Measurements from ENCODE around the gene FOXL3.
A peak's percentile ranks its signal among the peaks of the same experiment; 100 is the strongest.

The FOXL3 gene

GRCh38 chr7:266851-267840, 22.8 kb upstream of the FOXL3 start:
- Histone ChIP-seq H3K27ac (ENCODE audit: low read depth, low read length) (no peak overlapping the region), H4K5ac (ENCODE audit: low read length) (no peak overlapping the region), H3K56ac (ENCODE audit: low read length) (no peak overlapping the region), H3K18ac (ENCODE audit: low read length) (no peak overlapping the region), H3K79me1 (ENCODE audit: low read length) (no peaks in the 10 kb centered on the region), H3K36me3 (ENCODE audit: control insufficient read depth, insufficient read depth, low read length) (no peaks in the 10 kb centered on the region), H2BK5ac (ENCODE audit: low read length) (no peak overlapping the region), H3K4ac (ENCODE audit: low read depth, low read length) (no peak overlapping the region), H2BK15ac (replicated peaks; ENCODE audit: low read depth) (no peak overlapping the region), H3K4me3 (ENCODE audit: low read length) (no peak overlapping the region), H2BK120ac (ENCODE audit: low read depth, low read length) (no peak overlapping the region), H4K8ac (ENCODE audit: low read depth, low read length) (no peak overlapping the region), H2AK5ac (ENCODE audit: low read length) (no peak overlapping the region), H3K27me3 (ENCODE audit: insufficient read depth, low read length, poor library complexity) (no peaks in the 10 kb centered on the region), H3K79me2 (ENCODE audit: control insufficient read depth, insufficient read depth, low read length) (no peaks in the 10 kb centered on the region), H3K4me2 (ENCODE audit: low read length) (no peak overlapping the region), H3K4me1 (ENCODE audit: control insufficient read depth, low read depth, low read length) (no peaks in the 10 kb centered on the region), H3K9ac (ENCODE audit: low read length) (no peak overlapping the region), H3K23ac (ENCODE audit: low read length) (no peak overlapping the region)
- no CpG with 5 or more reads among the region's 45 CpGs for WGBS (ENCODE audit: extremely low coverage, insufficient coverage, low lambda C conversion rate)
- DNase-seq = peak; percentile 45

- H2BK15ac ChIP-seq (replicated peaks; ENCODE audit: low read depth) = no peak overlapping the region
- no peak overlapping the region for H3K56ac ChIP-seq (ENCODE audit: low read length)
- H2AK5ac ChIP-seq (ENCODE audit: low read length) = no peak overlapping the region
- no peaks in the 10 kb centered on the region for H3K79me2 ChIP-seq (ENCODE audit: control insufficient read depth, insufficient read depth, low read length)
- no peaks in the 10 kb centered on the region for H3K36me3 ChIP-seq (ENCODE audit: control insufficient read depth, insufficient read depth, low read length)
- H3K18ac ChIP-seq (ENCODE audit: low read length) = no peak overlapping the region
- H3K27me3 ChIP-seq (ENCODE audit: insufficient read depth, low read length, poor library complexity) = no peaks in the 10 kb centered on the region
- no peak overlapping the region for H4K8ac ChIP-seq (ENCODE audit: low read depth, low read length)
- no peak overlapping the region for H3K23ac ChIP-seq (ENCODE audit: low read length)
- H2BK120ac ChIP-seq (ENCODE audit: low read depth, low read length) = no peak overlapping the region
- no peak overlapping the region for H3K4me2 ChIP-seq (ENCODE audit: low read length)
- H3K79me1 ChIP-seq (ENCODE audit: low read length) = no peaks in the 10 kb centered on the region
- H3K4me3 ChIP-seq (ENCODE audit: low read length) = no peak overlapping the region
- no peaks in the 10 kb centered on the region for H3K4me1 ChIP-seq (ENCODE audit: control insufficient read depth, low read depth, low read length)
- no peak for DNase-seq
- no peak overlapping the region for H2BK5ac ChIP-seq (ENCODE audit: low read length)
- no peak overlapping the region for H3K9ac ChIP-seq (ENCODE audit: low read length)
- H3K4ac ChIP-seq (ENCODE audit: low read depth, low read length) = no peak overlapping the region
- WGBS (ENCODE audit: extremely low coverage, insufficient coverage, low lambda C conversion rate) = no CpG with 5 or more reads among the region's 12 CpGs
- H3K27ac ChIP-seq (ENCODE audit: low read depth, low read length) = no peak overlapping the region
- H4K5ac ChIP-seq (ENCODE audit: low read length) = no peak overlapping the region
Observed at GRCh38 chr7:268991-269390, 21.0 kb upstream of the FOXL3 start.

GRCh38 chr7:269721-270120, 20.2 kb upstream of the FOXL3 start:
- H3K27me3 ChIP-seq (ENCODE audit: insufficient read depth, low read length, poor library complexity) = no peaks in the 10 kb centered on the region
- H3K36me3 ChIP-seq (ENCODE audit: control insufficient read depth, insufficient read depth, low read length) = no peaks in the 10 kb centered on the region
- H3K4ac ChIP-seq (ENCODE audit: low read depth, low read length) = no peak overlapping the region
- H3K4me2 ChIP-seq (ENCODE audit: low read length) = no peak overlapping the region
- no peak for DNase-seq
- no peak overlapping the region for H4K8ac ChIP-seq (ENCODE audit: low read depth, low read length)
- H2BK15ac ChIP-seq (replicated peaks; ENCODE audit: low read depth) = no peak overlapping the region
- no peaks in the 10 kb centered on the region for H3K79me2 ChIP-seq (ENCODE audit: control insufficient read depth, insufficient read depth, low read length)
- no peak overlapping the region for H2BK120ac ChIP-seq (ENCODE audit: low read depth, low read length)
- H2BK5ac ChIP-seq (ENCODE audit: low read length) = no peak overlapping the region
- no peak overlapping the region for H4K5ac ChIP-seq (ENCODE audit: low read length)
- H2AK5ac ChIP-seq (ENCODE audit: low read length) = no peak overlapping the region
- H3K18ac ChIP-seq (ENCODE audit: low read length) = no peak overlapping the region
- no peak overlapping the region for H3K56ac ChIP-seq (ENCODE audit: low read length)
- H3K4me1 ChIP-seq (ENCODE audit: control insufficient read depth, low read depth, low read length) = no peaks in the 10 kb centered on the region
- no peak overlapping the region for H3K23ac ChIP-seq (ENCODE audit: low read length)
- H3K9ac ChIP-seq (ENCODE audit: low read length) = no peak overlapping the region
- no peak overlapping the region for H3K27ac ChIP-seq (ENCODE audit: low read depth, low read length)
- no CpG with 5 or more reads among the region's 11 CpGs for WGBS (ENCODE audit: extremely low coverage, insufficient coverage, low lambda C conversion rate)
- H3K4me3 ChIP-seq (ENCODE audit: low read length) = no peak overlapping the region
- no peaks in the 10 kb centered on the region for H3K79me1 ChIP-seq (ENCODE audit: low read length)

GRCh38 chr7:270351-270983, 19.5 kb upstream of the FOXL3 start:
- Histone ChIP-seq H4K8ac (ENCODE audit: low read depth, low read length) (no peak overlapping the region), H3K56ac (ENCODE audit: low read length) (no peak overlapping the region), H3K79me1 (ENCODE audit: low read length) (no peaks in the 10 kb centered on the region), H3K4ac (ENCODE audit: low read depth, low read length) (no peak overlapping the region), H3K4me1 (ENCODE audit: control insufficient read depth, low read depth, low read length) (no peaks in the 10 kb centered on the region), H3K4me3 (ENCODE audit: low read length) (no peak overlapping the region), H3K18ac (ENCODE audit: low read length) (no peak overlapping the region), H2BK120ac (ENCODE audit: low read depth, low read length) (no peak overlapping the region), H3K27me3 (ENCODE audit: insufficient read depth, low read length, poor library complexity) (no peaks in the 10 kb centered on the region), H3K79me2 (ENCODE audit: control insufficient read depth, insufficient read depth, low read length) (no peaks in the 10 kb centered on the region), H3K36me3 (ENCODE audit: control insufficient read depth, insufficient read depth, low read length) (no peaks in the 10 kb centered on the region), H3K23ac (ENCODE audit: low read length) (no peak overlapping the region), H2AK5ac (ENCODE audit: low read length) (no peak overlapping the region), H2BK15ac (replicated peaks; ENCODE audit: low read depth) (no peak overlapping the region), H3K4me2 (ENCODE audit: low read length) (no peak overlapping the region), H4K5ac (ENCODE audit: low read length) (no peak overlapping the region), H2BK5ac (ENCODE audit: low read length) (no peak overlapping the region), H3K27ac (ENCODE audit: low read depth, low read length) (no peak overlapping the region), H3K9ac (ENCODE audit: low read length) (no peak overlapping the region)
- WGBS (ENCODE audit: extremely low coverage, insufficient coverage, low lambda C conversion rate) = no CpG with 5 or more reads among the region's 11 CpGs
- no peak for DNase-seq

- Histone ChIP-seq H3K27ac (ENCODE audit: low read depth, low read length) (no peak overlapping the region), H3K4ac (ENCODE audit: low read depth, low read length) (no peak overlapping the region), H4K5ac (ENCODE audit: low read length) (no peak overlapping the region), H3K56ac (ENCODE audit: low read length) (no peak overlapping the region), H3K4me1 (ENCODE audit: control insufficient read depth, low read depth, low read length) (no peaks in the 10 kb centered on the region), H3K4me2 (ENCODE audit: low read length) (no peak overlapping the region), H3K27me3 (ENCODE audit: insufficient read depth, low read length, poor library complexity) (no peaks in the 10 kb centered on the region), H3K9ac (ENCODE audit: low read length) (no peak overlapping the region), H2BK15ac (replicated peaks; ENCODE audit: low read depth) (no peak overlapping the region), H3K18ac (ENCODE audit: low read length) (no peak overlapping the region), H3K79me2 (ENCODE audit: control insufficient read depth, insufficient read depth, low read length) (no peaks in the 10 kb centered on the region), H2BK120ac (ENCODE audit: low read depth, low read length) (no peak overlapping the region), H3K36me3 (ENCODE audit: control insufficient read depth, insufficient read depth, low read length) (no peaks in the 10 kb centered on the region), H3K79me1 (ENCODE audit: low read length) (no peaks in the 10 kb centered on the region), H2AK5ac (ENCODE audit: low read length) (no peak overlapping the region), H3K23ac (ENCODE audit: low read length) (no peak overlapping the region), H4K8ac (ENCODE audit: low read depth, low read length) (no peak overlapping the region), H2BK5ac (ENCODE audit: low read length) (no peak overlapping the region), H3K4me3 (ENCODE audit: low read length) (no peak overlapping the region)
- DNase-seq = no peak
- WGBS (ENCODE audit: extremely low coverage, insufficient coverage, low lambda C conversion rate) = no CpG with 5 or more reads among the region's 14 CpGs
Observed at GRCh38 chr7:271266-272107, 18.5 kb upstream of the FOXL3 start.

Measured in mesendoderm (in vitro differentiated cells).